CD4-positive, alpha-beta T cell treated with Interleukin-12 subunit alpha and Interleukin-12 subunit beta, for 1 hour (primary cell): Measurements from ENCODE around the gene CD247.

Experiments used
- DNase-seq: peaks from one replicate; pipeline ENCODE4 v3.0.0-alpha.2; 2020

The CD247 gene

GRCh38 chr1:167541610-167542009 lies 23.3 kb upstream of the CD247 start:
- no peak for DNase-seq

- no peak for DNase-seq
Observed at GRCh38 chr1:167541003-167541402, 22.7 kb upstream of the CD247 start.

- no peak for DNase-seq
Observed at GRCh38 chr1:167538657-167539056, 20.3 kb upstream of the CD247 start.

DNA sequence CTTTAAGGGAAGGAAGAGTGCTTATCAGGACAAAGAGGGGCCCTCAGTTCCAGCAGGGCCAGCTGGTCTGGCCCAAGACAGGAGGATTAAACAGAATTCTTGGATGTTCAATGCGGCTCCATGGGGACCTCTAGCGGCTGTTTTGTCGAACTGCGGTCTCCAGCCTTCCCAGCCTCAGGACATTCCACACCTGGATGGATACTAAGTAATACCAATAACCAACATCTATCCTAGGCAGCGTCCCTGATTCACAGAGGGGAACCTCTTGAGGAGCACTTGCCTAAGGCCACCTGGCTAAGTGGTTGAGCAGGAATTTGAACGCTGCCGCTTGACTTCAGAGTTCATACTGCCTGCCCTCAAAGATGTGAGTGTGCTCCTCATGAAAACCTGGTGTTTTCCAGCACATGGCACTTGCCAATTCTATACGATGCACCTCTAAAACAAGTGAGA lies 15.5 kb upstream of the CD247 start:
- peak; percentile 70 for DNase-seq

DNA sequence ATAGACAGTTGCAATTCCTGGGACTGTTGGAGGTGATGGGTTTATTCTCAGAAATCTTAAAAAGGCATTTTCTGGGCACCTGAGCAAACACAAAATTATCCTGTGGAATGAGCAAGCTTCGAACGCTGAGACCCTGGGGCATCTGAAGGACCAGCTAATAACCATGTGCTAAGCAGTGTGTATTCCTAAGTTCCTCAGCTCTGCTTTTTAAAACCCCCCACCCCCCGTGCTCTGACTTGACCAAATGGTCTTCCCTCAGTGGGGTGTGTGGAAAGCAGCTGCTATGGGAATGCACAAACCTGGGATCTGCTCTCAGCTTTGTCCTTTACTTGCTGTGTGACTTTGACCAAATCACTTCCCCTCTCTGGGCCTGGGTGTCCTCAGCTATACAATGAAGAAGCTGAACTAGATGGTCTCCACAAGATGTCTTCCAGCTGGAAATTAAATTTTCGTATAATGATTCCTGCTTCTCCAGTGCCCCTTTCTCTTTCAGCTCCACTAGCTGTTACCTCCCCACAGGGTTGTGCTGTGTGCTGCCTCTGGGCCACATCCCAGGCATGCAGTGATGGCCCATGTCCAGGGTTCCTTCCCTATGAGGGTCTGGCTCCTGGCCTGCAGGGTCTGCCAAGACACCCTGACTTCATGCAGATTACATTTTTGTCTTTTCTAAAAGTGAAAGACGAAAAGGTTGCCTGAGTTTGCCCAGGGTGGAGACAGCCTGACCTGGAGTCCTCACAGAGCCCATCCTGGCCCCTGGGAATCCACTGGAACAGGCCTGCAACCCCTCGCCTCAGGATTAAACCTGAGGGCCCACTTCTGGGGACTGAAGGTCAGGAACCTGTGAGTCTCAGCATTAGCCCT lies 14.9 kb upstream of the CD247 start:
- no peak for DNase-seq

GRCh38 chr1:167532375-167532774 lies 14.0 kb upstream of the CD247 start:
- DNase-seq = no peak

DNA sequence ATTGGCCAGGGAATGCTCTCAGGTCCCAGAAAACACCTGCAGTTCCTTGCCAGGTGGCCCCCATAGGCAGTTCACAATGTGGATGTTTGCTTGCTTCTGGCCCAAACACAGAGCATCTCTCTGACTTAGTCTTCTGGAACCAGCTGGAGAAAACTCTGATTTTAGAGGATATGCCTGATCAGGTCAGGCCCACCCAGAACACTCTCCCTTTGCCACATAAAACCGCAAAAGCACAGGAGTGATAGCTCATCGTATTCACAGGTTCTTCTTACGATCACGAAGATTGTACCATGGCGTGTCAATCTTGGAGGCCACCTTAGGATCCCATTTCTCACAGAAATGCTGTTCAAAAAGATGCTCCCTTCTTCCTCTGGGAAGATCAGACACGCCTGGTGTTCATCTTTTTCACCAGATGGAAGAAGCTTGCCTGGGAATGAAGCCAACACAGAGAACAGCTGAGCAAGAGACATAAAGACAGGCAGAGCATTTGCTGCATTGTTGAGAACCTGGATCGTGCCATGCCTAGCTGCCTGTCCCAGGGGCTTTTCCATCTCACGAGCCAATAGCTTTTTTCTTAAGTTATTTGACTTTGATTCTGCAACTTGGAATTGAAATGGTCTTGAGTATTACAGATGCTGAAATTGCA lies 11.6 kb upstream of the CD247 start:
- DNase-seq = no peak

DNA sequence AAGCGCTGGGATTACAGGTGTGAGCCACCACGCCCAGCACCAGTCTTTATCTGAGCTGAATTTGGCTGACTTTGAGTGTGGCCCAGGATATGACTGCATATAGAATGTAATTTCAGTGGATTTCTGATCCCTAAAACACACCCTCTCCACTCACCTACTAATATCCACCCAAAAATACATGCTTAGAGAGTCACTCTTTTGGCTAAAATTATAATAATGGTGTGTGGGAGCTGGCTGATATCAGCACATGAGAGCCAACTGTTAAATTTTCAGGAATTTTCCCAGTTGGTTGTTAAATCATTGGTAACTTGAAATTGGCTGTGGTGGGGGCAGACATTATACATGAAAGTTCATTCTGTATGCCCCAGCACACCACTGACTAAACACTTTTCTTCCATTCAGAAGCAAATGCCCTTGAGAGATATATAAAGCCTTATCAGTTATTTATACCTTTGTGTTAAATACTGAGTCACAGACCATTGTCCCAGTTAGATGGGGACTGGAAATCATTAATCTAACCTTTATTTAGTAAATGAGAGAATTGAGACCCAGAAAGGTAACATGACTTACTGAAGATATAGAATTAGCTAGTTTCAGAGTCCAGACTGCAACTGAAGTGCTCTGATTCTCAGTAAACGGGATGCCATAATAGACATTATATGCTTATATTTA lies 9.9 kb upstream of the CD247 start:
- DNase-seq = no peak

GRCh38 chr1:167526667-167527383 lies 8.5 kb upstream of the CD247 start:
- no peak for DNase-seq

DNA sequence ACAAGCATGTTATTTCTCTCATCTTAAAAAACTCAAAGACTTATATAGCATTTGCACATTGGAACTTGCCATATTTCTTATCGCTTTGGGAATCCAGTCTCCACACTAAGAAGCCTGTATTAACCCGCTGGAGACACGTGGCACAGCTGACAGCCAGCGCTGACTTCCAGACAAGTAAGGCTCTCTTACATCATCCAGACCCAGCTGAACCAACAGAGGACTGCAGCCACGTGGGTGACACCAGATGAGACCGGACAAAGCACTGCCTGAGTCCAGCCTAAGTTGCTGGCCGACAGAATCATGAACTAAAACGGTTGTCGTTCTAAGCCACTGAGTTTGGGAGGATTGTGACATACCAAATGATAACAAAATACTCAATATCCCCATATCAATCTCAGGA lies 6.3 kb upstream of the CD247 start:
- DNase-seq = no peak

DNA sequence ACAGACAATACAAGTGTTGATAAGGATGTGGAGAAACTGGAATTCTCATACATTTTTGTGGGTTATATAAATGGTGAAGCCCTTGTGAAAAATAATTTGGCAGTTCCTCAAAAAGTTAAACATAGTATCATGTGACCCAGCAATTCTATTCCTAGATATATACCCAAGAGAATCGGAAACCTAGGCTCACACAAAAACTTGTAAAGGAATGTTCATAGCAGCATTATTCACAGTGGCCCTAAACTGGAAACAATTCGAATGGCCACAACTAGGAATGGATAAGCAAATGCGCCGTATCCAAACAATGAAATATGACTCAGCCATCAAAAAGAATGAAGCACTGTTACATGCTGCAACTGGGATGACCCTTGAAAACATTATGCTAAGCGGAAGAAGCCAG lies 3.9 kb upstream of the CD247 start:
- no peak for DNase-seq

- DNase-seq = no peak
Observed at GRCh38 chr1:167520711-167521206, 2.4 kb upstream of the CD247 start.

DNA sequence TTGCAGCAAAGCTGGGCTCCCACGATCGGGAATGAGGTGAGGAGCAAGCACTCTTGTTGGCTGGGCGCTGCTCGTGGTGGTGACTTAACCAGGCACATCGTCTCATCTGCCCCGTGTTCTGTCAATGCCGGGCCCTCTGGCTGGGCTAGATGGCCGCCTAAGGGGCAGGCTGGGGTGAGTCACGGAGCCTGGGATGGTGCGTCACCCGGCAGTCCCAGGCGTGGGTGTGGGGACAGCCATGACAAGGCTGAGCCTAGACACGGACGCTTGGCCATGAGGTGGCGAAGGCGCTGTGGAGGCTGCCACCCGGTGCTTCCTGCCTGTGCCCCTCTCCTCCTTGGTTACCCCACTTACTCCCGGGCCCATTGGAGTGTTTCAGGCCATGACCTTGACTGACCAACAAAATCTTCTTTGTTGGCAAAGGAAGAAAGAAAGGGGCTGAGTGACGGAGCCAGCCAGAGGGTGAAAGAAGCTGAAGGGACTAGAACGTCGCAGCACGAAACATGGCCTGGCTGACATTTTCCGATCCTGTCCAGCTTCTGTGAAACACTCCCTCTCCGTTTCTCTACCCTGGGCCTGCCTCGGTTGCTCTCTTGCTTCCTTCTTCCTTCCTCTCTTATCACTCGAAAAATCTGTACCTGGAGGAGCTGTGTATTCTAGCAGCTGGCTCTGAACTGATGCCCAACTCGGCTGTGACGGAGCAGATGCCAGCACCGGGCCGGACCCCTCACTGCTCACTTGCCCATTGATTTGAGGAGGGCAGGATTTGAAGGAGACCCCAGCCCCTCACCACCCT lies 596 bp downstream of the CD247 start:
- DNase-seq = peak; percentile 84

DNA sequence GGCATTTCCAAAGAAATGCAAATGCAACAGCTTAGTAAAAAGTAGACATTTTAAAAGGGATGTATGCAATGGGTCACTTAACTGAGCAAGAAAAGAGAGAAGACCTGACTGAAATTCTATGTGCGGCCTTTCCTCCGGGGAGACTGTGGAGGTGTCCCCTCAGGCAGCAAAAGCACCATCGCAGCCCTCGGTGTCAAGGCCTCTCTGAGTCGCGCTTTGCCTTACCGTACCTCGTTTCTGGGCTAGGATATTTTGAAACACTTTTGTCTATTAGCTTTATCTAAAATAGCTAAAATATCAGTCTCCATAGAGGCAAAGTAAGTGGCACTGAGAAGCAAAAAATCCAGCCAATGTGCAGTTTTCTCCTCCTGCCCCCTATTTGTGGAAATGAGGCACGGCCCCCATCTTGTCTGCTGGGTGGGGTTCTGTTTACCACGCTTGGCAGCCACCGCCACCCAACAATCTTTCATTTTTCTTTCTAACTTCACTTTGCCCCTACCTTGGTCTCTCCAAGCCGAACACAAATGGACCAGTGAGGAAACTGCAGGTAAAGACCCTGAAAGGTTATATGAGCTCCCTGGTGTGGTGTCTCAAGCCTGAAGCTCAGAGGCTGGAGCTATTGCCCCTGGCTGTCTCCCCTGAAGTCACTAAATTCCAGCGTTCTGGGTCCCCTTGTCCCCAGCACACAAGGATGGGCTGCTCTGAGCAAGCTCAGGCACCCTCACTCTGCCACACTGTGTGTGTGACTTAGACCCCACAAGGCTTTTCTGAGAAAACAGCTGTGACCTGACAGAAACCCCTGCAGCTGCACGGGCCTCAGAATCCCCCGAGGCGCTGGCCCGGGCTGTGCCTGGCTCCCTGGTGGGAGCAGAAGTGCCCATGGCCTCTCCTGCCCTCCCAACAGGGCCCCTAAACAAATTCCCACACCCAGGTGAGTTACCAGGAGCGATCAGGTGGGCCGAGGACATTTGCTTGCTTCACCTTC lies 1.6 kb downstream of the CD247 start:
- DNase-seq = peak; percentile 60

- DNase-seq = no peak
Observed at GRCh38 chr1:167515893-167516321, 2.4 kb downstream of the CD247 start.

- no peak for DNase-seq
Observed at GRCh38 chr1:167515461-167515860, 2.9 kb downstream of the CD247 start.

DNA sequence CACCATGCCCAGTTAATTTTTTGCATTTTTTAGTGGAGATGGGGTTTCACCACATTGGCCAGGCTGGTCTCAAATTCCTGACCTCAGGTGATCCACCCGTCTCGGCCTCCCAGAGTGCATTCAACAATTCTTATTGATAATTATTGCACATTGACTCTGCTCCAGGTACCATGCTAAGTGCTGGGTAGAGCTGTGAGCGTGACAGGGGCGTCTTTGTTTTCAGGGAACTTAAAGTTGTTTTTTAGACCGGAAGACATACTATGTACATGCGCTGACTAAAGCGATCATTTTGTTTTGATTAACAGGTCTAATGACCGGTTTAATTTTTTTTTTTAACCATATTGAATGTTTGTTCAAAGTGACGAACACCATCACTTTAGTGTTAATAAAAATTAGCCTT lies 4.0 kb downstream of the CD247 start:
- peak; percentile 48 for DNase-seq

DNA sequence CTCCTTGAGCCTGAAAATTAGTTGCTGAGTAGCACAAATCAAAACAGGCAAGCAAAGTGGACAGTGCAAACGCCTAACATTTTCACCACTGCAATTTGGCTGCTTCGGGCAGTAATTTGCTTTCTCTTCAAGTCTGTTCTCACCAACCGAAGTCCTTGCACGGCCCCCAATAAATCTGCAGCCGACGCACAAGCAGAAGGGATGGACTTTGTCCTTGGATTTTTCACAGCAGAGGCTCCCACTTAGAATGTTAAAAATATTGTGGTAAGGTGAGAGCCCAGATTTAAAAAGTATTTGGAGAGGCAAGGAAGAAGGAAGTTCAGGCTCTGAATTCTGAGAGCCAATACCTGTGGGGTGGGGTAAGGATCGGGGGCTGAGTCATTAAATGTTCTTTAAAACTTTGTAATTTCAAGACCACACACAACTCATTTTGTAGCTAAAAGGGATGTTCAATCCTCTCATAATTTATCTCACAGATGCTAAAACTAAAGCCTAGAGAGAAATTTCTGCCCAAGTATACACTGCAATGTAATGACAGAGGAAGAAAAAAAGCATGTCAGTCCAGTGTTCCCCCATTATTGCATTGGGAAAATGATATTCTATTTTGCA lies 6.2 kb downstream of the CD247 start:
- no peak for DNase-seq

DNA sequence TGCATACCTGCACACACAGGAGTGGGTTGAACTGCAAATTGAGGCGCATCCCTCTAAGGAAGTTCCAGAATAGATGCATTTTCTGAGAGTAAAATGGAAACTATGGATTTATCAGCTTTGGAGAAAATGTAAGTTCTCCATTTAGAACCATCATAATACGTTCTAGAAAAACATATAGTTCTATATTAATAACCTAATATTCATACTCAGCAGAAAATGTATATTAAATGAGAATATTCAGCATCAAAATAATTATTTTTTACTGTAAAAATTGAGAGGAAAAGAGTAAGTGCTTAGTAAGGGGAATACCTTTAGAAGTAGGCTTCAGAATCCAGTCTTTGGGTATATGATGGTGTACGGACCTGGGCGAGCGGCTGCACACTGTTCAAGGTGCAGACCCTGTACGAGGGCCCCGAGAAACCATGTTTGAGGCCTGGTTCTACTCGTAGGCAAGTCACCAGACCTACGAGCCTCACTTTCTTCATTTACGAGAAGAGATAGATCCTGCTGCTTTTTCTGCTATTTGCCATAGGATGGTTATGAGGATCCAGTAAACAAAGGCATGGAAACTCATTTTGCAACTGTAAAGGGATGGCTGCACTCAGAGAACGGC lies 6.8 kb downstream of the CD247 start:
- DNase-seq = no peak

GRCh38 chr1:167510881-167511280 lies 7.4 kb downstream of the CD247 start:
- DNase-seq = no peak
